Neural progenitor cell (in vitro differentiated cells): ENCODE data around the gene SNCG. TPM values are rescaled to one million over a fixed set of nuclear protein-coding genes. Genes with fewer than 3 reads are reported as not detected.

Source experiments
- DNase-seq: peaks from one replicate; pipeline ENCODE4 v3.0.0-alpha.2; 2016; ENCODE audit warnings: low spot score
- H2AFZ ChIP-seq: fragments of 200-600 bp; sonication (generic); replicated peaks from 2 replicates; pipeline ENCODE4 v1.6.1; 2016; ENCODE audit warnings: antibody characterized with exemption
- H3F3A ChIP-seq: fragments of 200-600 bp; sonication (generic); 2 replicates; pipeline ENCODE4 v1.6.1; 2016; ENCODE audit warnings: antibody characterized with exemption, low read depth
- H3K27ac ChIP-seq: fragments of 200-600 bp; sonication (generic); 2 replicates; pipeline ENCODE4 v1.5.1; 2016; ENCODE audit warnings: mild to moderate bottlenecking
- H3K27me3 ChIP-seq: fragments of 200-600 bp; sonication (generic); 2 replicates; pipeline ENCODE4 v1.6.1; 2016; ENCODE audit warnings: mild to moderate bottlenecking, moderate library complexity
- H3K36me3 ChIP-seq: fragments of 200-600 bp; sonication (generic); 2 replicates; pipeline ENCODE4 v1.5.1; 2016
- H3K4me1 ChIP-seq: fragments of 200-600 bp; sonication (generic); 2 replicates; pipeline ENCODE4 v1.6.1; 2016; ENCODE audit warnings: mixed run types
- H3K4me2 ChIP-seq: fragments of 200-600 bp; sonication (generic); 2 replicates; pipeline ENCODE4 v1.6.1; 2016
- H3K4me3 ChIP-seq: fragments of 200-600 bp; sonication (generic); 2 replicates; pipeline ENCODE4 v1.5.1; 2016
- H3K79me2 ChIP-seq: fragments of 200-600 bp; sonication (generic); 2 replicates; pipeline ENCODE4 v1.6.1; 2016; ENCODE audit warnings: low read depth
- H3K9ac ChIP-seq: fragments of 200-600 bp; sonication (generic); 2 replicates; pipeline ENCODE4 v1.6.1; 2016
- H3K9me3 ChIP-seq: fragments of 200-600 bp; sonication (generic); 2 replicates; pipeline ENCODE4 v1.5.1; 2016; ENCODE audit warnings: low read depth
- H4K20me1 ChIP-seq: fragments of 200-600 bp; sonication (generic); 2 replicates; pipeline ENCODE4 v1.6.1; 2016; ENCODE audit warnings: low read depth
- H3K27ac Mint-ChIP-seq: 3 replicates; pipeline ENCODE4 v1.8.0; 2021; ENCODE audit warnings: mixed read lengths
- H3K27me3 Mint-ChIP-seq: 2 replicates; pipeline ENCODE4 v1.8.0; 2022; ENCODE audit warnings: low read depth, mild to moderate bottlenecking, inconsistent platforms, moderate library complexity, mixed read lengths; ENCODE audit not compliant: insufficient read depth
- H3K36me3 Mint-ChIP-seq: 3 replicates; pipeline ENCODE4 v1.8.0; 2021; ENCODE audit warnings: mixed read lengths
- H3K4me1 Mint-ChIP-seq: 3 replicates; pipeline ENCODE4 v1.8.0; 2021; ENCODE audit warnings: mixed read lengths
- H3K4me3 Mint-ChIP-seq: 3 replicates; pipeline ENCODE4 v1.8.0; 2021; ENCODE audit warnings: mild to moderate bottlenecking, moderate library complexity, mixed read lengths
- H3K9me3 Mint-ChIP-seq: 3 replicates; pipeline ENCODE4 v1.8.0; 2020; ENCODE audit warnings: mixed read lengths
- EZH2 ChIP-seq: fragments of 200-600 bp; sonication (generic); IDR thresholded peaks from 2 replicates; pipeline ENCODE4 v1.6.1; 2017; ENCODE audit warnings: antibody characterized with exemption, mild to moderate bottlenecking, moderate library complexity
- EZH2phosphoT487 ChIP-seq: fragments of 200-600 bp; sonication (generic); IDR thresholded peaks from 2 replicates; pipeline ENCODE4 v1.6.1; 2017; ENCODE audit warnings: antibody characterized with exemption
- total RNA-seq: library from RNA; depleted of rRNA; stranded (reverse); fragments of >200 nt; gene quantifications from 2 replicates; pipeline ENCODE4 v1.2.3, GENCODE V29; 2015; ENCODE audit warnings: low replicate concordance
- TF ChIP-seq, protein P1 (sequence below): fragments of 200-600 bp; sonication (generic); IDR thresholded peaks from 2 replicates; pipeline ENCODE4 v1.5.1; 2017; ENCODE audit warnings: antibody characterized with exemption, mild to moderate bottlenecking

The SNCG gene
- total RNA-seq, 1 donor from 2014 or later, result not detected

DNA sequence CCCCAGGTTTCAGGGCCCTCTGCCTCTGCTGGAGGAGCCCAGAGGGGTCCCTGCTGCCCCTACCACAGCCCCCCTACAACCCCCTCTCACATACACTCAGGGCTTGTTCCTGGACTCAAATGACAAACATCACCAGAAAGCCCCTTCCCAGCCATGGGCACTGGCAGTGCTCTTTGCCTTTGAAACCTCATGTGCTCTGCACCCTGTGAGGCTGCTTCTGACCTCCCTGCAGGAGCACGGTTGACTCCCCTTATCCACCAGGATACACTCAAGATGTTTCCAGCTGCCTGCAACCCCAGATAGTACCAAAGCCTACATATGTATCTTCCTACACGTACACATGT lies 6.4 kb downstream of the SNCG start:
- Histone ChIP-seq H3K4me1 (peaks cover 15% of the 10 kb centered on the region), H4K20me1 (no peaks in the 10 kb centered on the region), H3K79me2 (no peaks in the 10 kb centered on the region), H3F3A (peaks cover 8% of the 10 kb centered on the region), H2AFZ (no peak overlapping the region), H3K4me2 (no peak overlapping the region), H3K27me3 (no peaks in the 10 kb centered on the region), H3K36me3 (no peaks in the 10 kb centered on the region), H3K4me3 (no peak overlapping the region), H3K9ac (no peak overlapping the region), H3K27ac (no peak overlapping the region), H3K9me3 (no peaks in the 10 kb centered on the region)
- TF ChIP-seq EZH2, result no peak
- no peak for TF ChIP-seq EZH2phosphoT487
- TF ChIP-seq, protein P1, sequence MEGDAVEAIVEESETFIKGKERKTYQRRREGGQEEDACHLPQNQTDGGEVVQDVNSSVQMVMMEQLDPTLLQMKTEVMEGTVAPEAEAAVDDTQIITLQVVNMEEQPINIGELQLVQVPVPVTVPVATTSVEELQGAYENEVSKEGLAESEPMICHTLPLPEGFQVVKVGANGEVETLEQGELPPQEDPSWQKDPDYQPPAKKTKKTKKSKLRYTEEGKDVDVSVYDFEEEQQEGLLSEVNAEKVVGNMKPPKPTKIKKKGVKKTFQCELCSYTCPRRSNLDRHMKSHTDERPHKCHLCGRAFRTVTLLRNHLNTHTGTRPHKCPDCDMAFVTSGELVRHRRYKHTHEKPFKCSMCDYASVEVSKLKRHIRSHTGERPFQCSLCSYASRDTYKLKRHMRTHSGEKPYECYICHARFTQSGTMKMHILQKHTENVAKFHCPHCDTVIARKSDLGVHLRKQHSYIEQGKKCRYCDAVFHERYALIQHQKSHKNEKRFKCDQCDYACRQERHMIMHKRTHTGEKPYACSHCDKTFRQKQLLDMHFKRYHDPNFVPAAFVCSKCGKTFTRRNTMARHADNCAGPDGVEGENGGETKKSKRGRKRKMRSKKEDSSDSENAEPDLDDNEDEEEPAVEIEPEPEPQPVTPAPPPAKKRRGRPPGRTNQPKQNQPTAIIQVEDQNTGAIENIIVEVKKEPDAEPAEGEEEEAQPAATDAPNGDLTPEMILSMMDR, result no peak
- Mint-ChIP-seq H3K27me3 (peaks cover 4% of the 10 kb centered on the region), H3K36me3 (no peaks in the 10 kb centered on the region), H3K9me3 (no peaks in the 10 kb centered on the region), H3K4me1 (peaks cover 28% of the 10 kb centered on the region), H3K4me3 (no peak overlapping the region), H3K27ac (peak overlapping the region; percentile 44)
- DNase-seq, result no peak

DNA sequence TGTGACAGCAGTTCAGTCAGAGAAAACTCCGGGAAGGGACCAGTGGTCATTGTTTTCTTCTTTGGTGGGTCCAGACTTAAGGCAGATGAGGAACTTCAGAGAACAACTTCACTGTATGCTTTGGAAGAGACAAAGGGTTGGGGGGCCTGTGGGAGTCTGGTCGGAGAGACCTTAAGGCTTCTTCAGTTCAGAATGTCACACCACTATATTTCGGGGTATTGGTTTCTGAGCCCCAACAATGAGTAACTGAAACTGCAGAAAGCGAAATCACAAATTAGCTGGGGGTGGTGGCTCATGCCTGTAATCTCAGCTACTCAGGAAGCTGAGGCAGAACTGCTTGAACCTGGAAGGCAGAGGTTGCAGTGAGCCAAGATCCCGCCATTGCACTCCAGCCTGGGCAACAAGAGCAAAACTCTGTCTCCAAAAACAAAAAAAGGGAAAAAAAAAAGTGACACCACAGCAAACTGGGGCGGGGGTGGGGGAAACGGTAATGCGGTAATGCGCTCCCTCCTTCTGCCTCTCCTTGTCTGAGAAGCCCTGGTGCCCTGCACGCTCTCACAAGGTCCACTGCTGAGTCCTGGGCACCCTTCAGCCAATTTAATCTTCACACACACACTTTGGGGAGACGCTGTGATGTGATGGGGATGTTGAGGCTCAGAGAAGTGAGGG lies 7.7 kb downstream of the SNCG start:
- no peak overlapping the region for H3K9ac ChIP-seq
- H3K36me3 ChIP-seq, result no peaks in the 10 kb centered on the region
- Mint-ChIP-seq H3K4me3 (no peak overlapping the region), H3K27ac (peak overlapping the region; percentile 84), H3K27me3 (peaks cover 4% of the 10 kb centered on the region), H3K9me3 (no peaks in the 10 kb centered on the region), H3K36me3 (no peaks in the 10 kb centered on the region), H3K4me1 (peaks cover 34% of the 10 kb centered on the region)
- no peak overlapping the region for H3K4me3 ChIP-seq
- peaks cover 4% of the 10 kb centered on the region for H3K27me3 ChIP-seq
- no peak overlapping the region for H3K4me2 ChIP-seq
- H3K27ac ChIP-seq, result no peak overlapping the region
- H3K79me2 ChIP-seq, result no peaks in the 10 kb centered on the region
- peak overlapping the region; percentile 91 for H2AFZ ChIP-seq
- DNase-seq, result no peak
- TF ChIP-seq EZH2phosphoT487 (no peak), EZH2 (no peak)
- TF ChIP-seq, protein P1, result no peak
- H3F3A ChIP-seq, result peaks cover 18% of the 10 kb centered on the region
- H3K4me1 ChIP-seq, result peaks cover 27% of the 10 kb centered on the region
- H4K20me1 ChIP-seq, result no peaks in the 10 kb centered on the region
- no peaks in the 10 kb centered on the region for H3K9me3 ChIP-seq

DNA sequence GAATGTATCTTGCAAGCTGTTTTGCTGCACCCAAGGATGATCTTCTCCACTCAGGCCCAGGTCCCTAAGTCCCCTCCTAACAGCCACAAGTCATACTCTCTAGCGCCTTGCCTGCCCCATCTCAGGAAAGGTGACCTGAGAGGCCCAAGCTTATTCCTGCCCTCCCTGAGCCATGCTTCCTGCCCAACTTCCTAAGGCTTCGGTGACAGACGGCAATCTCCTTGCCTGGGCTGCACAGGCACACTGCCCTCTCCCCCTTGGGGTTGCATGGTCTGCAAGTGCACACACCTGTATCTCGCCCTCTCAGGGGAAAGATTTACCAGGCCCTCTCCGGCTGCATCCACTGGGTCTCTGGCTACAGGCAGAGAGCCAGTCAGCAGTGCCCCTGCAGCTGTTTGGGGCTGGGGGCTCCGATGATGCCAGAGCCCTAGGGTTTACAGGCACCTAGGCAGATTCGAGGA lies 9.1 kb downstream of the SNCG start:
- H3K4me1 ChIP-seq, result peaks cover 35% of the 10 kb centered on the region
- no peak overlapping the region for H3K27ac ChIP-seq
- no peaks in the 10 kb centered on the region for H3K9me3 Mint-ChIP-seq
- peaks cover 14% of the 10 kb centered on the region for H3K27me3 Mint-ChIP-seq
- H3K4me3 Mint-ChIP-seq, result no peak overlapping the region
- H3K4me3 ChIP-seq, result no peak overlapping the region
- peaks cover 18% of the 10 kb centered on the region for H3K27me3 ChIP-seq
- no peaks in the 10 kb centered on the region for H4K20me1 ChIP-seq
- no peaks in the 10 kb centered on the region for H3K9me3 ChIP-seq
- no peak overlapping the region for H3K9ac ChIP-seq
- DNase-seq, result no peak
- H3K27ac Mint-ChIP-seq, result no peak overlapping the region
- H3K79me2 ChIP-seq, result no peaks in the 10 kb centered on the region
- H2AFZ ChIP-seq, result no peak overlapping the region
- no peaks in the 10 kb centered on the region for H3K36me3 Mint-ChIP-seq
- TF ChIP-seq, protein P1, result no peak
- TF ChIP-seq EZH2 (no peak), EZH2phosphoT487 (no peak)
- H3K36me3 ChIP-seq, result no peaks in the 10 kb centered on the region
- H3K4me1 Mint-ChIP-seq, result peaks cover 38% of the 10 kb centered on the region
- H3F3A ChIP-seq, result peaks cover 31% of the 10 kb centered on the region
- H3K4me2 ChIP-seq, result no peak overlapping the region
